K562 (cell line): ENCODE measurements around the gene PSMB11. TPM values are rescaled to one million over a fixed set of nuclear protein-coding genes. Genes with fewer than 3 reads are reported as not detected.

Experiments used
- ARID1B ChIP-seq: fragments of 450-650 bp; IDR thresholded peaks from 2 replicates; pipeline ENCODE4 v1.6.1; 2016; ENCODE audit warnings: antibody characterized with exemption, mild to moderate bottlenecking, inconsistent platforms
- BCL6 ChIP-seq: fragments of 250-450 bp; sonication (Bioruptor Pico); IDR thresholded peaks from 2 replicates; pipeline ENCODE4 v1.4.0; 2020
- CBX1 ChIP-seq: sonication (generic); IDR thresholded peaks from 2 replicates; pipeline ENCODE4 v1.6.1; 2016; ENCODE audit warnings: antibody characterized with exemption, low read depth, mild to moderate bottlenecking
- CBX5 ChIP-seq: IDR thresholded peaks from 2 replicates; pipeline ENCODE4 v1.6.1; 2014; ENCODE audit warnings: low read depth, borderline replicate concordance
- CSDE1 ChIP-seq, 2 experiments: fragments of 450-650 bp; IDR thresholded peaks; 2 replicates each; pipeline ENCODE4 v1.6.1; 2016; ENCODE audit warnings: mild to moderate bottlenecking in 1 of 2
- DMBX1 ChIP-seq: fragments of 250-450 bp; sonication (Bioruptor Pico); IDR thresholded peaks from 2 replicates; pipeline ENCODE4 v1.8.0; 2022; ENCODE audit warnings: inconsistent platforms, mild to moderate bottlenecking, moderate library complexity, borderline replicate concordance
- E2F5 ChIP-seq: sonication (generic); formaldehyde crosslinking; IDR thresholded peaks from 2 replicates; pipeline ENCODE4 v1.8.0; 2022; ENCODE audit warnings: mild to moderate bottlenecking, missing genetic modification reagents
- FOXK1 ChIP-seq: sonication (generic); formaldehyde crosslinking; IDR thresholded peaks from 2 replicates; pipeline ENCODE4 v1.8.0; 2022; ENCODE audit warnings: missing genetic modification reagents, mild to moderate bottlenecking, borderline replicate concordance
- FOXP4 ChIP-seq: sonication (generic); formaldehyde crosslinking; IDR thresholded peaks from 2 replicates; pipeline ENCODE4 v1.8.0; 2022; ENCODE audit warnings: mild to moderate bottlenecking, missing genetic modification reagents, borderline replicate concordance
- GABPA ChIP-seq: fragments of 200-800 bp; sonication (Bioruptor generic); conservative IDR thresholded peaks from 2 replicates; pipeline ENCODE4 v1.6.1; 2016; ENCODE audit warnings: low read depth, missing genetic modification characterization, missing compliant biosample characterization
- ILK ChIP-seq: fragments of 450-650 bp; IDR thresholded peaks from 2 replicates; pipeline ENCODE4 v1.6.1; 2016; ENCODE audit warnings: missing genetic modification characterization, low read depth, mild to moderate bottlenecking, missing compliant biosample characterization, moderate library complexity, borderline replicate concordance
- MITF ChIP-seq: IDR thresholded peaks from 2 replicates; pipeline ENCODE4 v1.6.1; 2014; ENCODE audit warnings: antibody characterized with exemption
- MXD1 ChIP-seq: fragments of 250-450 bp; sonication (Bioruptor Pico); IDR thresholded peaks from 2 replicates; pipeline ENCODE4 v1.8.0; 2021; ENCODE audit warnings: borderline replicate concordance, mild to moderate bottlenecking, moderate library complexity; ENCODE audit not compliant: poor library complexity, severe bottlenecking
- PRMT5 ChIP-seq: sonication (generic); formaldehyde crosslinking; IDR thresholded peaks from 2 replicates; pipeline ENCODE4 v1.5.0; 2020; ENCODE audit warnings: missing genetic modification reagents
- RCOR1 ChIP-seq, 2 experiments: IDR thresholded peaks; 2 replicates each; pipeline ENCODE4 v1.6.1; 2012; ENCODE audit warnings: low read depth in 2 of 2, low read length in 2 of 2, borderline replicate concordance in 1 of 2, improper control_type of control experiment in 1 of 2
- SP1 ChIP-seq: sonication (generic); formaldehyde crosslinking; IDR thresholded peaks from 2 replicates; pipeline ENCODE4 v1.8.1; 2022; ENCODE audit warnings: mild to moderate bottlenecking, missing genetic modification reagents
- SUPT5H ChIP-seq: fragments of 450-650 bp; IDR thresholded peaks from 2 replicates; pipeline ENCODE4 v1.6.1; 2016
- TAF15 ChIP-seq: fragments of 200-400 bp; formaldehyde crosslinking; IDR thresholded peaks from 2 replicates; pipeline ENCODE4 v1.6.1; 2017; ENCODE audit warnings: mild to moderate bottlenecking, low read depth, low read length, moderate library complexity
- ZNF175 ChIP-seq: fragments of 200-800 bp; sonication (Bioruptor generic); IDR thresholded peaks from 2 replicates; pipeline ENCODE4 v1.6.1; 2016; ENCODE audit warnings: low read depth, mild to moderate bottlenecking, missing genetic modification characterization, missing compliant biosample characterization
- ZNF217 ChIP-seq: sonication (generic); formaldehyde crosslinking; IDR thresholded peaks from 2 replicates; pipeline ENCODE4 v1.8.0; 2022; ENCODE audit warnings: mild to moderate bottlenecking, missing genetic modification reagents
- ZNF324 ChIP-seq: fragments of 250-450 bp; sonication (Bioruptor Pico); IDR thresholded peaks from 2 replicates; pipeline ENCODE4 v1.4.0; 2020; ENCODE audit warnings: mild to moderate bottlenecking
- ZNF449 ChIP-seq: fragments of 250-450 bp; sonication (Bioruptor Pico); IDR thresholded peaks from 2 replicates; pipeline ENCODE4 v1.8.0; 2022; ENCODE audit warnings: moderate library complexity, mild to moderate bottlenecking, inconsistent platforms
- ZNF785 ChIP-seq: fragments of 250-450 bp; sonication (Bioruptor Pico); IDR thresholded peaks from 2 replicates; pipeline ENCODE4 v1.4.0; 2020; ENCODE audit warnings: mild to moderate bottlenecking
- polyA plus RNA-seq, 8 experiments: library from polyadenylated mRNA; depleted of rRNA in 4 of 8; stranded (reverse) in 5 of 8; unstranded in 3 of 8; fragments of >200 nt; fragmentation: Nextera tagmentation in 2 of 8; fragmentation: Illumina TruSeq in 1 of 8; extraction: Ambion mirVana in 2 of 8; extraction: Trizol in 1 of 8; gene quantifications; 2 replicates each; pipeline versions ENCODE4 v1.2.1 to v1.2.3, GENCODE V29; 2011 to 2014; ENCODE audit warnings: inconsistent platforms in 1 of 8, missing spikeins in 1 of 8
- total RNA-seq, 7 experiments: library from RNA; depleted of rRNA in 6 of 7; stranded (reverse); fragments of >200 nt in 6 of 7; fragmentation: Illumina TruSeq in 2 of 7; extraction: Trizol in 2 of 7; gene quantifications; 2 replicates each; pipeline versions ENCODE4 v1.2.1 to v1.2.3, GENCODE V29; 2011 to 2021; ENCODE audit warnings: low replicate concordance in 1 of 7

PSMB11 gene
- total and polyA plus RNA-seq, 9 of the 15 experiments (the other 6 are each of a cell fraction or from before 2014, with no cell fraction given): not detected

GRCh38 chr14:23071244-23071920 lies 29.4 kb downstream of the PSMB11 start (continued):
- TF ChIP-seq ARID1B (no peak), SP1 (CRISPR knock-in tag) (0 out of 2 replicates have a peak, but pooled peaks have one; percentile 15), MITF (no peak), E2F5 (CRISPR knock-in tag) (no peak), SUPT5H (peak; percentile 95), BCL6 (no peak), FOXP4 (CRISPR knock-in tag) (no peak), MXD1 (CRISPR knock-in tag) (no peak), TAF15 (no peak), ZNF324 (no peak), ZNF217 (CRISPR knock-in tag) (no peak), FOXK1 (CRISPR knock-in tag) (no peak), RCOR1 (IDR thresholded peaks at IDR 0.05; ENCODE audit: borderline replicate concordance in 1 of 2, low read depth in 2 of 2, low read length in 2 of 2) (peak in 1 of 2 experiments; percentile 71; a peak in 1 of 4 replicates), DMBX1 (CRISPR knock-in tag) (no peak), ZNF175 (CRISPR knock-in tag) (0 out of 2 replicates have a peak, but pooled peaks have one; percentile 56), ZNF785 (no peak), CBX5 (no peak), ILK (tag) (no peak), CSDE1 (IDR thresholded peaks at IDR 0.05) (no peak), CBX1 (no peak), ZNF449 (CRISPR knock-in tag) (no peak), GABPA (tag) (no peak), PRMT5 (no peak)
